K562 (cell line): ENCODE measurements around the gene PLEKHG4B. TPM values are rescaled to one million over a fixed set of nuclear protein-coding genes. Genes with fewer than 3 reads are reported as not detected.

Experiments
- ATAC-seq: fragments of 200-7000 bp; cut with Tn5 transposase; 3 replicates; pipeline ENCODE4 v1.9.1; 2020; ENCODE audit warnings: moderate library complexity
- BruUV-seq: library from RNA; stranded (reverse); fragments of 400-500 nt; replicated peaks from 2 replicates; lab custom pipeline; 2021; lab: Mats Ljungman, UMichigan
- CTCF ChIA-PET: fragments of 300-600 bp; formaldehyde crosslinking; extraction: SDS; loops from one replicate; lab custom pipeline; 2021; ENCODE audit warnings: low intra/inter-chr PET ratio; lab: Yijun Ruan, JAX
- POLR2A ChIA-PET: fragments of 300-600, 350-650 bp; sonication (Branson Sonifier 250); formaldehyde crosslinking; extraction: SDS; loops from one replicate; lab custom pipeline; 2021; ENCODE audit warnings: antibody characterized with exemption, inconsistent platforms; lab: Yijun Ruan, JAX
- DNase-seq, 4 experiments: peaks; one replicate each; pipeline versions ENCODE4 v3.0.0 to v3.0.0-alpha.2; 2011 to 2018; ENCODE audit warnings: low spot score in 3 of 4, mixed read lengths in 3 of 4; ENCODE audit errors: extremely low read depth in 1 of 4
- FAIRE-seq: peaks from 2 replicates; lab custom pipeline; 2011; peaks lifted over from hg19 to GRCh38; lab: Jason Lieb, UNC
- H2AFZ ChIP-seq: 2 replicates; pipeline ENCODE4 v1.6.0; 2011; ENCODE audit warnings: low read depth, low read length, control low read depth, inconsistent platforms
- H3K27ac ChIP-seq: fragments of 200-600 bp; 3 replicates; pipeline ENCODE4 v1.8.0; 2011; ENCODE audit warnings: low read depth, mild to moderate bottlenecking, control low read depth, inconsistent platforms, low read length, moderate library complexity, mixed read lengths; ENCODE audit errors: extremely low read depth
- H3K27me3 ChIP-seq, 2 experiments: fragments of 300-600 bp in 1 of 2; 2 replicates in 1 of 2; 3 replicates in 1 of 2; pipeline versions ENCODE4 v1.6.0 to v1.8.0; 2011; ENCODE audit warnings: inconsistent platforms in 2 of 2, low read length in 2 of 2, mild to moderate bottlenecking in 1 of 2, mixed read lengths in 1 of 2, moderate library complexity in 1 of 2; ENCODE audit not compliant: control insufficient read depth in 2 of 2, insufficient read depth in 2 of 2
- H3K36me3 ChIP-seq: fragments of 300-600 bp; 3 replicates; pipeline ENCODE4 v1.8.0; 2011; ENCODE audit warnings: mild to moderate bottlenecking, low read length, inconsistent platforms; ENCODE audit not compliant: control insufficient read depth, insufficient read depth
- H3K4me1 ChIP-seq, 2 experiments: fragments of 200-600 bp in 1 of 2; replicated peaks in 1 of 2; 2 replicates in 1 of 2; 3 replicates in 1 of 2; pipeline versions ENCODE4 v1.5.1 to v1.8.0; 2011; ENCODE audit warnings: inconsistent platforms in 2 of 2, low read length in 2 of 2, mild to moderate bottlenecking in 1 of 2, mixed read lengths in 1 of 2, moderate library complexity in 1 of 2; ENCODE audit not compliant: control insufficient read depth in 2 of 2, insufficient read depth in 2 of 2
- H3K4me2 ChIP-seq: 2 replicates; pipeline ENCODE4 v1.6.1; 2011; ENCODE audit warnings: low read length, control low read depth, inconsistent platforms, mixed read lengths; ENCODE audit not compliant: insufficient read depth
- H3K4me3 ChIP-seq: fragments of 200-600 bp; sonication (generic), shearing (Covaris generic); 2 replicates; pipeline ENCODE4 v1.5.1; 2016; ENCODE audit warnings: control low read depth, inconsistent platforms
- H3K79me2 ChIP-seq: fragments of 200-600 bp; 3 replicates; pipeline ENCODE4 v1.8.0; 2011; ENCODE audit warnings: low read length, inconsistent platforms; ENCODE audit not compliant: control insufficient read depth, insufficient read depth
- H3K9ac ChIP-seq, 2 experiments: 2 replicates each; pipeline versions ENCODE4 v1.6.0 to v1.6.1; 2011; ENCODE audit warnings: low read depth in 2 of 2, low read length in 2 of 2, control low read depth in 1 of 2, inconsistent platforms in 1 of 2, mild to moderate bottlenecking in 1 of 2, mixed read lengths in 1 of 2; ENCODE audit not compliant: insufficient read depth in 1 of 2
- H3K9me1 ChIP-seq: one replicate; pipeline ENCODE4 v1.6.0; 2011; ENCODE audit warnings: inconsistent platforms, mild to moderate bottlenecking, low read length, moderate library complexity; ENCODE audit not compliant: control insufficient read depth, insufficient read depth
- H3K9me3 ChIP-seq: replicated peaks from 2 replicates; pipeline ENCODE4 v1.5.1; 2011; ENCODE audit warnings: low read depth, low read length, inconsistent platforms; ENCODE audit not compliant: control insufficient read depth, insufficient read depth
- H4K20me1 ChIP-seq: replicated peaks from 2 replicates; pipeline ENCODE4 v1.6.1; 2011; ENCODE audit warnings: low read length, inconsistent platforms, mixed read lengths; ENCODE audit not compliant: control insufficient read depth, insufficient read depth
- ELF1 ChIP-seq: fragments of 200-800 bp; sonication (Bioruptor generic); IDR thresholded peaks from 2 replicates; pipeline ENCODE4 v1.6.1; 2016; ENCODE audit warnings: missing genetic modification characterization, missing compliant biosample characterization
- ESRRA ChIP-seq: fragments of 450-650 bp; IDR thresholded peaks from 2 replicates; pipeline ENCODE4 v1.6.1; 2014; ENCODE audit warnings: low read depth, mild to moderate bottlenecking, moderate library complexity, borderline replicate concordance
- HSF4 ChIP-seq: fragments of 250-450 bp; sonication (Bioruptor Pico); IDR thresholded peaks from 2 replicates; pipeline ENCODE4 v2.1.2; 2022; ENCODE audit warnings: mild to moderate bottlenecking, moderate library complexity, borderline replicate concordance
- POLR2G ChIP-seq: fragments of 200-400 bp; formaldehyde crosslinking; IDR thresholded peaks from 2 replicates; pipeline ENCODE4 v1.6.1; 2017; ENCODE audit warnings: low read depth, mild to moderate bottlenecking, antibody characterized with exemption, low read length, moderate library complexity
- RBM22 ChIP-seq: fragments of 200-400 bp; formaldehyde crosslinking; IDR thresholded peaks from 2 replicates; pipeline ENCODE4 v1.6.1; 2018; ENCODE audit warnings: low read length, low read depth; ENCODE audit not compliant: poor library complexity, severe bottlenecking
- SETDB1 ChIP-seq: IDR thresholded peaks from one replicate; pipeline ENCODE4 v1.6.1; 2012; ENCODE audit warnings: low read length, control low read depth, inconsistent platforms
- TFAP4 ChIP-seq: sonication (generic); formaldehyde crosslinking; IDR thresholded peaks from 2 replicates; pipeline ENCODE4 v1.8.0; 2022; ENCODE audit warnings: missing genetic modification reagents, mild to moderate bottlenecking, moderate library complexity, borderline replicate concordance
- ZBTB1 ChIP-seq: sonication (generic); formaldehyde crosslinking; IDR thresholded peaks from 2 replicates; pipeline ENCODE4 v1.8.1; 2023; ENCODE audit warnings: missing genetic modification reagents, low read depth, mild to moderate bottlenecking, borderline replicate concordance
- ZNF318 ChIP-seq, 2 experiments: fragments of 450-650 bp; IDR thresholded peaks; 2 replicates each; pipeline ENCODE4 v1.6.1; 2016; ENCODE audit warnings: mild to moderate bottlenecking in 2 of 2, borderline replicate concordance in 1 of 2, low read depth in 1 of 2, moderate library complexity in 1 of 2
- WGBS: fragments of 100-300 bp; shearing (Covaris generic); methylation state at CpG from one replicate; pipeline ENCODE4 v1.1.6; 2016; ENCODE audit warnings: low coverage, mixed read lengths; ENCODE audit not compliant: insufficient coverage; ENCODE audit errors: missing lambda C conversion rate; 5-methylcytosine and 5-hydroxymethylcytosine counted together
- in situ Hi-C: fragments of 300-500 bp; cut with MboI; formaldehyde crosslinking; loops from 4 replicates; pipeline ENCODE4 v1.15.0; 2018; ENCODE audit warnings: inconsistent platforms, mixed read lengths
- intact Hi-C: fragments of 100-400 bp; cut with micrococcal nuclease; formaldehyde crosslinking; loops from 2 replicates; pipeline ENCODE4 v1.14.2; 2022
- polyA plus RNA-seq, 8 experiments: library from polyadenylated mRNA; depleted of rRNA in 4 of 8; stranded (reverse) in 5 of 8; unstranded in 3 of 8; fragments of >200 nt; fragmentation: Nextera tagmentation in 2 of 8; fragmentation: Illumina TruSeq in 1 of 8; extraction: Ambion mirVana in 2 of 8; extraction: Trizol in 1 of 8; gene quantifications; 2 replicates each; pipeline versions ENCODE4 v1.2.1 to v1.2.3, GENCODE V29; 2011 to 2014; ENCODE audit warnings: inconsistent platforms in 1 of 8, missing spikeins in 1 of 8
- total RNA-seq, 7 experiments: library from RNA; depleted of rRNA in 6 of 7; stranded (reverse); fragments of >200 nt in 6 of 7; fragmentation: Illumina TruSeq in 2 of 7; extraction: Trizol in 2 of 7; gene quantifications; 2 replicates each; pipeline versions ENCODE4 v1.2.1 to v1.2.3, GENCODE V29; 2011 to 2021; ENCODE audit warnings: low replicate concordance in 1 of 7

PLEKHG4B gene
- total and polyA plus RNA-seq, 9 of the 15 experiments (the other 6 are each of a cell fraction or from before 2014, with no cell fraction given): 0.02 TPM; not detected in 8

GRCh38 chr5:218457-219291 lies 126.7 kb downstream of the PLEKHG4B start:
- no TSS peak for BruUV-seq
- Histone ChIP-seq H4K20me1 (peaks cover 26% of the 10 kb centered on the region), H3K9me1 (no peaks in the 10 kb centered on the region), H3K27ac (peak overlapping the region; percentile 93), H3K4me1 (peaks cover 11% of the 10 kb centered on the region in 2 experiments; a peak in 4 of 5 replicates), H2AFZ (peak overlapping the region; percentile 95; the same call in 1 of the 2 replicates), H3K4me3 (peak overlapping the region; percentile 99), H3K9ac (peak overlapping the region; percentile 97 to 99), H3K79me2 (peaks cover 68% of the 10 kb centered on the region), H3K36me3 (peaks cover 34% of the 10 kb centered on the region; the same call in 2 of the 3 replicates), H3K9me3 (no peaks in the 10 kb centered on the region), H3K27me3 (no peaks in the 10 kb centered on the region), H3K4me2 (peak overlapping the region; percentile 92)
- POLR2A ChIA-PET: interaction anchor here (0.6 to 2.1 kb wide), 6 partner anchors 9 to 962 kb away, joined by 3 to 7 read pairs (median 6); no protein-coding TSS in a partner anchor
- CTCF ChIA-PET: no interaction called here
- intact Hi-C loops: no loop called here
- in situ Hi-C loops: loop anchor here (5.0 kb wide), 1 partner anchor 1379 kb away; no protein-coding TSS in a partner anchor
- no peak for FAIRE-seq
- peak; percentile 55 to 67 (median 64) for DNase-seq
- peak; percentile 84 for ATAC-seq
- 1% methylated on average over 60 of the region's 73 CpGs for WGBS
- TF ChIP-seq TFAP4 (CRISPR knock-in tag) (no peak), HSF4 (no peak), ELF1 (no peak), ZNF318 (IDR thresholded peaks at IDR 0.05; ENCODE audit: borderline replicate concordance in 1 of 2, low read depth in 1 of 2) (no peak), SETDB1 (no peak), ZBTB1 (CRISPR knock-in tag) (0 out of 2 replicates have a peak, but pooled peaks have one; percentile 54), POLR2G (peak; percentile 72), ESRRA (peak; percentile 95), RBM22 (peak; percentile 64)
